Activated CD8-positive, alpha-beta T cell treated with anti-CD3 and anti-CD28 coated beads for 36 hours (primary cell): ENCODE data around the gene RAB7B. TPM values are rescaled to one million over a fixed set of nuclear protein-coding genes. Genes with fewer than 3 reads are reported as not detected.

Source experiments
- ATAC-seq: fragments of 200-7000 bp; cut with Tn5 transposase; one replicate; pipeline ENCODE4 v1.10.0; 2021; ENCODE audit warnings: mild to moderate bottlenecking, moderate library complexity
- CTCF ChIA-PET: fragments of 350-600 bp; sonication (Branson Sonifier 250); formaldehyde crosslinking; loops from one replicate; lab custom pipeline; 2021; ENCODE audit warnings: antibody characterized with exemption; lab: Charles Lee
- POLR2A ChIA-PET: fragments of 350-600 bp; sonication (Branson Sonifier 250); formaldehyde crosslinking; loops from one replicate; lab custom pipeline; 2021; ENCODE audit warnings: antibody characterized with exemption; lab: Charles Lee
- DNase-seq: peaks from one replicate; pipeline ENCODE4 v3.0.0-alpha.2; 2020
- H3K27ac Mint-ChIP-seq: one replicate; pipeline ENCODE4 v1.8.0; 2021; ENCODE audit warnings: mild to moderate bottlenecking, mixed read lengths
- H3K27me3 Mint-ChIP-seq: one replicate; pipeline ENCODE4 v1.8.0; 2021; ENCODE audit warnings: mixed read lengths
- H3K36me3 Mint-ChIP-seq: one replicate; pipeline ENCODE4 v1.8.0; 2021; ENCODE audit warnings: low read depth, mixed read lengths
- H3K4me1 Mint-ChIP-seq: one replicate; pipeline ENCODE4 v1.8.0; 2021; ENCODE audit warnings: low read depth, mixed read lengths
- H3K4me3 Mint-ChIP-seq: one replicate; pipeline ENCODE4 v1.8.0; 2021; ENCODE audit warnings: mild to moderate bottlenecking, moderate library complexity, mixed read lengths
- H3K9me3 Mint-ChIP-seq: one replicate; pipeline ENCODE4 v1.8.0; 2021; ENCODE audit warnings: mixed read lengths
- CTCF ChIP-seq: fragments of 200-600 bp; IDR thresholded peaks from one replicate; pipeline ENCODE4 v1.8.0; 2022; ENCODE audit warnings: antibody characterized with exemption, mild to moderate bottlenecking
- intact Hi-C: fragments of 100-400 bp; cut with micrococcal nuclease; formaldehyde crosslinking; loops from one replicate; pipeline ENCODE4 v1.10.0; 2022
- total RNA-seq, 2 experiments: library from RNA; stranded (reverse); gene quantifications; one replicate each; pipeline ENCODE4 v1.2.3, GENCODE V29; 2021

The RAB7B gene
- total RNA-seq, 2 experiments from 2014 or later: not detected

GRCh38 chr1:205950826-205951549 lies 52.2 kb downstream of the RAB7B start:
- H3K4me3 Mint-ChIP-seq: no peak overlapping the region
- POLR2A ChIA-PET: no interaction called here
- ATAC-seq (no peak), DNase-seq (no peak)
- H3K4me1 Mint-ChIP-seq: no peaks in the 10 kb centered on the region
- H3K36me3 Mint-ChIP-seq: no peaks in the 10 kb centered on the region
- intact Hi-C loops: no loop called here
- CTCF ChIA-PET: interaction anchor here (1.4 to 3.9 kb wide), 4 partner anchors 26 to 155 kb away, joined by 3 to 21 read pairs (median 4); no protein-coding TSS in a partner anchor
- H3K27ac Mint-ChIP-seq: no peak overlapping the region
- no peaks in the 10 kb centered on the region for H3K9me3 Mint-ChIP-seq
- TF ChIP-seq CTCF: no peak
- H3K27me3 Mint-ChIP-seq: no peaks in the 10 kb centered on the region

- Mint-ChIP-seq H3K9me3 (no peaks in the 10 kb centered on the region), H3K27me3 (no peaks in the 10 kb centered on the region)
- POLR2A ChIA-PET: no interaction called here
Observed at GRCh38 chr1:205950280-205950679, 52.9 kb downstream of the RAB7B start.

GRCh38 chr1:205949753-205950152 lies 53.4 kb downstream of the RAB7B start:
- DNase-seq (no peak), ATAC-seq (no peak)
- Mint-ChIP-seq H3K9me3 (no peaks in the 10 kb centered on the region), H3K27ac (no peak overlapping the region), H3K4me1 (no peaks in the 10 kb centered on the region), H3K36me3 (no peaks in the 10 kb centered on the region), H3K27me3 (no peaks in the 10 kb centered on the region), H3K4me3 (no peak overlapping the region)
- POLR2A ChIA-PET: interaction anchor here (0.7 kb wide), 1 partner anchor 13 kb away, joined by 3 read pairs; no protein-coding TSS in a partner anchor
- TF ChIP-seq CTCF: no peak
- intact Hi-C loops: no loop called here
- CTCF ChIA-PET: interaction anchor here (3.9 kb wide), 1 partner anchor 27 kb away, joined by 21 read pairs; no protein-coding TSS in a partner anchor

More at GRCh38 chr1:205950280-205950679, 52.9 kb downstream of the RAB7B start:
- H3K4me3 Mint-ChIP-seq: no peak overlapping the region
- no peak overlapping the region for H3K27ac Mint-ChIP-seq
- intact Hi-C loops: no loop called here
- DNase-seq (no peak), ATAC-seq (no peak)
- CTCF ChIA-PET: interaction anchor here (1.6 to 3.9 kb wide), 3 partner anchors 27 to 33 kb away, joined by 3 to 21 read pairs (median 5); no protein-coding TSS in a partner anchor
- no peak for TF ChIP-seq CTCF
- H3K4me1 Mint-ChIP-seq: no peaks in the 10 kb centered on the region
- H3K36me3 Mint-ChIP-seq: no peaks in the 10 kb centered on the region

- no peak for ATAC-seq
- Mint-ChIP-seq H3K36me3 (no peaks in the 10 kb centered on the region), H3K9me3 (no peaks in the 10 kb centered on the region)
Observed at GRCh38 chr1:205948886-205949285, 54.3 kb downstream of the RAB7B start.

More at GRCh38 chr1:205948886-205949285, 54.3 kb downstream of the RAB7B start:
- Mint-ChIP-seq H3K27me3 (no peaks in the 10 kb centered on the region), H3K4me3 (no peak overlapping the region), H3K27ac (no peak overlapping the region), H3K4me1 (no peaks in the 10 kb centered on the region)
- TF ChIP-seq CTCF: no peak
- CTCF ChIA-PET: interaction anchor here (0.9 kb wide), 1 partner anchor 16 kb away, joined by 3 read pairs; no protein-coding TSS in a partner anchor
- no peak for DNase-seq
- POLR2A ChIA-PET: interaction anchor here (0.7 kb wide), 1 partner anchor 14 kb away, joined by 3 read pairs; no protein-coding TSS in a partner anchor
- intact Hi-C loops: no loop called here
